ENCODE measurements around the gene HIVEP2.

Gene HIVEP2

GRCh38 chr6:142932889-142933288, 12.1 kb downstream of the HIVEP2 start:
- TF ChIP-seq CTCF (IDR thresholded peaks at IDR 0.05; ENCODE audit: insufficient read depth, low read depth, low read length, missing control alignments): no peak
- DNase-seq (ENCODE audit: low read depth): no peak
- H3K4me3 ChIP-seq (ENCODE audit: low read length): no peak overlapping the region

- TF ChIP-seq CTCF (IDR thresholded peaks at IDR 0.05; ENCODE audit: insufficient read depth, low read depth, low read length, missing control alignments): no peak
- DNase-seq (ENCODE audit: low read depth): peak; percentile 37
Measured at GRCh38 chr6:142929751-142930358, 15.1 kb downstream of the HIVEP2 start.

GRCh38 chr6:142927904-142928303, 17.1 kb downstream of the HIVEP2 start:
- TF ChIP-seq CTCF (IDR thresholded peaks at IDR 0.05; ENCODE audit: insufficient read depth, low read depth, low read length, missing control alignments): no peak
- DNase-seq (ENCODE audit: low read depth): no peak
- H3K4me3 ChIP-seq (ENCODE audit: low read length): peak overlapping the region; percentile 48

More at GRCh38 chr6:142929751-142930358, 15.1 kb downstream of the HIVEP2 start:
- H3K4me3 ChIP-seq (ENCODE audit: low read length): no peak overlapping the region

- TF ChIP-seq CTCF (IDR thresholded peaks at IDR 0.05; ENCODE audit: insufficient read depth, low read depth, low read length, missing control alignments): no peak
- H3K4me3 ChIP-seq (ENCODE audit: low read length): peak overlapping the region; percentile 48
- DNase-seq (ENCODE audit: low read depth): no peak
Measured at GRCh38 chr6:142927271-142927580, 17.8 kb downstream of the HIVEP2 start.

- peak; percentile 59 for DNase-seq (ENCODE audit: low read depth)
- no peak for TF ChIP-seq CTCF (IDR thresholded peaks at IDR 0.05; ENCODE audit: insufficient read depth, low read depth, low read length, missing control alignments)
- peak overlapping the region; percentile 48 for H3K4me3 ChIP-seq (ENCODE audit: low read length)
Measured at GRCh38 chr6:142926494-142927270, 18.3 kb downstream of the HIVEP2 start.

- TF ChIP-seq CTCF (IDR thresholded peaks at IDR 0.05; ENCODE audit: insufficient read depth, low read depth, low read length, missing control alignments): no peak
- DNase-seq (ENCODE audit: low read depth): no peak
- H3K4me3 ChIP-seq (ENCODE audit: low read length): no peak overlapping the region
Measured at GRCh38 chr6:142926177-142926493, 18.8 kb downstream of the HIVEP2 start.
